GM18870 (cell line): ENCODE results near the gene KSR1.
"Not testable (repeated sequence)": the region's sequence is repeated elsewhere in the genome, so short reads cannot be mapped to it uniquely, and the experiment has no call there.

Source experiments
- ATAC-seq: cut with Tn5 transposase; IDR thresholded peaks from one replicate; pipeline ENCODE4 v1.9.1; 2021; ENCODE audit warnings: moderate library complexity; ENCODE audit not compliant: unreplicated experiment

The KSR1 gene

DNA sequence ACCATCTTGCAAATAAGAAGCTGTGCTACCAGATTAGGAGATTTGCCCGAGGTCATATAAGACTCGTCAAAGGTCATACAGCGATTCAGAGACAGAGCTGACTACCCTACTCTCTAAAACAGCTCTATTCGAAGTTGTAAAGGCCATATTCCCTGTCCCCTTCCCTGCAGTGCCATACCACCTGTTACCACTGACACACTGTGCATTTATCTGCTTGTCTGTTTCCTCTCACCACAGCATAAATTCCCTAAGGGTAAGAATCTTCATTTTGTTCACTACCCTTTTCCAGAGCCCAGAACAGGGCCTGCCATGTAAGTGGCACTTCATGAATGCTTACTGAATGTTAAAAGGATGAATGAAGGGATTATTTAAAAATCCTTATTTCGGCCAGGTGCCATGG, 3.4 kb upstream of the KSR1 start:
- ATAC-seq = no peak

DNA sequence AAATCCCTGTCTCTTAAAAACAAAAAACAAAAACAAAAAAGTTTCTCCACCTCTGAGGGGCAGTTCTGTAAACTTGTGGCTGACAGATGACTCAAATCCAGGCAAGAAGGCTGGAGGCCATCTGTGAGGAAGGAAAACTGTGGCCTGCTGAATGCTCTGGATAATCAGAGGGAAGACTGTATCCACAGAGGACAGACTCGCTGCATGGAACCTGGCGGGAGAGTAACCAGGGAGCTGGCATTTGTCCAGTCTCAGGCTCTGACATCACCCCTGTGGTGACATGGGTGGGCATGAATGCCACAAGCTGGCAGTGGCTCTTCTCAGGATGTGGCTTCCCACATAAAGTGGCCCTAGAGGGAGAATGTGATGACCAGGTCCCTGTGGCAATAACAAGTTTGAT, 2.8 kb upstream of the KSR1 start:
- no peak for ATAC-seq

DNA sequence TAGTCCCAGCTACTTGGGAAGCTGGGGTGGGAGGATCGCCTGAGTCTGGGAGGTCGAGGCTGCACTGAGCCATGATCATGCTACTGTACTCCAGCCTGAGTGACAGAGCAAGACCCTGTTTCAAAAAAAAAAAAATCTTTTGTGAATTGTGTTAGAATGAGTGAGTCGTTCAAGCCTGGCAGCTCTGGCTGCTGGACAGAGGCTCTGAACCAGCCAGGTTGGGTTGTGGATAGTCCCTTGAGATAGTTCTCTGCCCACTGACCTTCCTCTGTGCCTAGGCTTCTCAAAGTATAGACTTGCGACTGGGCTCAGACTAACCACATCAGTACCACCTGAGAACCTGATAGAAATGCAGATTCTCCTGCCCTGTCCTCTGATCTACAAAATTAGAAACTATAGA, 2.2 kb upstream of the KSR1 start:
- ATAC-seq = no peak

DNA sequence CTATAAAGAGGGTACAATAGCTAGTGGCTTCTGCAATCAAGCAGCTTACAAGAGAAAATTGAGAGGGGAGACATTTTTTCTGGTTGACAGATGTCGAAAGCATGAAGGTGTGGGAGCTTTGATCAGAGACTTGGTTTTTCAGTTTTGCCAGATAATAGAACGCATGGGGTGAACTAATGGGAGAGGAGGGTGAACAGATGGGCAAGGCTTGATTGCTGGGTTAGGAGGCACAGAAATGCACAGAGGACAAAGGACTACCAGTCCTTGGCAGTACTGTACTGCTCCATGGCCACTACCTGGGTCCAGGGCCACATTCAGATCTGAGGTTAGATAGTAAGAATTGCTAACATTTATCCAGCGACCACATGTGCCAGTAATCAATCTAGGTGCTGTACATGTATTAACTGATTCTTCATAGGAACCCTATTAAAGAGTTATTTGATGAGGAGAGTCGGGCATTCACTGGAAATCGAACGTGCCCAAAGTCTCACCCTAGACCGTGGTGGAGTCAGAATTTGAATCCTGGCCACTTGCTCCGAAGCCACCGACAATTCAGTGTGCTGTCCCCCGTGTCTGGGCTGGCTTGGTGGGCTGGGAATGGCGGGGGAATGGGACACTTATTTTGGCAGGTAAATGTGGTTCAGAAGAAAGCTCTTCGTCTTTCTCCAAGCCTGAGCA, 873 bp upstream of the KSR1 start:
- ATAC-seq = no peak

DNA sequence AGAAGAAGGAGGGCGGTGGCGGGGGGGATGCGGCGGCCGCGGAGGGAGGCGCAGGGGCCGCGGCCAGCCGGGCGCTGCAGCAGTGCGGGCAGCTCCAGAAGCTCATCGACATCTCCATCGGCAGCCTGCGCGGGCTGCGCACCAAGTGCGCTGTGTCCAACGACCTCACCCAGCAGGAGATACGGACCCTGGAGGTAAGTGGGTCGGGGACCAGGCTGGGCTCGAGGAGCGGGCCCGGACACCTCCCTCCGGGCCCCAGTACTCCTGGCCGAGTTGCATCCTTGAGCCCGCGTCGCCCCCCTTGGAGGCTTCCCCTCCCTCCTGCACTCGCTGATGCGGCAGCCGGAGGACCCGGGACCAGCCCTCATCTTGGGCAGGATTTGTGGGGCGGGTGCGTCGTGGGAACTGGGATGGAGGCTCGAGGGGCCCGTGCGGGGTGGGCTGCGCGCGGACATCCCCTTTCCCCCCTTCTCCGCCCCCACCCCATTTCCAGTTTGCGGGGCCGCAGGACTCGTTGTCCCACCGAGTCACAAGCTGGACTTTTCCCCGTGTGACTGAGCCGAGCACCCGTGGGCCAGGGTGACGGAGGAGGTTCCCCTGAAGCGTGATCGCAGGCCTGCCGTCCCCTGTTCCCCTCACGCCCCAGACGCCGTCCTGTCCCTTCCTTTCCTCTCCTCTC, 572 bp downstream of the KSR1 start:
- no peak for ATAC-seq

DNA sequence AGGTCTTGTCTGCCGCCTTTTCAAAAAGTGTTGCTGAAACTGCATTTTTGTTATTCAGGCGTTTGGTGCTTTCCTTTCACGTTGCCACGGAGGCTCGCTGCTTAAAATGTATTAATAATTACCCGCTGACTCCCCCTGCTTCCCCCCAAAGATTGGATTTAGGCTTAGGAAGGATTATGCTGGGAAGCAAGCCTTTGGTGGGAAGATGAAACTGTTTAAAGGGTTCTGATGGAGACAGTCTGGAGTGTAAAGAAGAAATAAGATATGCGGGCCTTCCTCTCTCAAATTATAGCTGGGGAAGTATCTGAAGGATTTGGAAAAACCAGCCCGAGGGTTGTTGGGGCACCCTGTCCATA, 1.1 kb downstream of the KSR1 start:
- ATAC-seq = no peak

DNA sequence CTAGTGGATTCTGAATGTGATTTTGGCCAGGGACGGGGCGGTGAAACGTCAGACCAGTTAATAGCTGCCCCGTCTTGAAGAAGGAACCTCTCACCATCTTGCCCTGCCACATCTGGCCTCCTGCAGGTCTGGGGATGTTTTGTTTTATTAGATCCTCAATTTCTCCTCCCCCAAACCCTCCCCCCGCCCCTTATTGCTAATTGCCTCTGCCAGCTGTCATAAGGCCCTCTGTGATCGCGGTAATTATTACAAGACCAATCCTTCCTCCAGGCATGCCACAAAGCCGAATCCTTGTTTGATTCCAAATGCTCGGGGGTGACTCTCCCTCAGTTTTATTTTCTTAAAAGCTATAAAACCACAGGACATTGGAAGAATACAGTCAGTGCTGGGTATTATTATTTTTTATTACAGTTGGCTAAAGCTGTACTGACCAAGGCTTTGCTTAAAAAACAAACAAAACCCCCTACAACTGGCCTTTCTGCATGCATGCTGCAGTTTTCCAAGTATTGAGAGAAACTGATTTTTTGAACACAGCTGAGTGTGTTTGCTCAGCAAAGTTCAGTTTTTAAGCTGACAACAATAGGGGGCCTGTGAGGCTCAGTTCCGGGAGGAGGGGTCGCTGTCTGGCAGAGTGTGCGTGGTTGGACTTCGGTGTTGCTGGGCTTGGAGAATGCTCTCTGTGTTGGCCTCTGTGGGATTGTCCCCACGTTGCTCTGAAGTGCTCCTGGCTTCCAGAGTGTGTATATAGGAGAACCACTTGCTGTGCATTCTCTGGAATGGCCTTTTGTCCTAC, 1.7 kb downstream of the KSR1 start:
- ATAC-seq = no peak

DNA sequence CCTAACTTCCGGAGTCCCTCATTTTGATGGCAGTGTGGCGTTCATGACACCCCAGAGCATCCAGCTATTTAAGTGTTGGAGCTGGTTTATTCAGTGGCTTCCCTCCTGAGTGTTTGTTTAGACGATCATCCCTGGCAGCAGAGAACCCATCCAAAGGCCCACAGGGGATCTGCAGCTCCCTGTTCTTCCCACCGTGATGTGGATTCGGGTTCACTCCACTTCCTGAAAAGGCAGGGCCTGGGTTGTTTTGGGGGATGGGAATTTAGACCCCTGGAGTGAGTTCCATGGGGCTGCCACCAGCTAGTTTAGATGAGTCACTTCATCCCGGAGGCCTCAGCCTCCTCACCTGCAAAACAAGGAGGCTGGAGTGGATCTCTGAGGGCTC, 2.3 kb downstream of the KSR1 start:
- no peak for ATAC-seq

DNA sequence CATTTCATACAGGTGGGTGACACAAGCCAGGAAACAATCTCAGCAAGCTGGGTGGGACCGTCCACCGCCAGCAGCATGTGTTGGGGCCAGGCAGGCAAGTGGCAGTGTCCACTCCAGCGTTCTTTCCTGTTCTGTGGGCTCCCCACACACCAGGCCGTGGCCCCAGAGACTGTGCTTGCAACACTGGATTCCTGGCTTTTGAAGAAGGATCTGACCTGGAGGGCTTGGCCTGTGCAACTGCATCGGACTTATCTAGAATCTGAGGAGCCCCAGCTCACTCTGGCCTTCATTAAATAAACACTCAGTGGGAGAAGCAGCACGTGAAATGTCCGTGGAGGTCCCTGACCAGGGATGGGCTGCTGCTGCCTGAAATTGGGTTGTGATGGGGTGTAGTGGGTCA, 3.2 kb downstream of the KSR1 start:
- ATAC-seq = no peak

DNA sequence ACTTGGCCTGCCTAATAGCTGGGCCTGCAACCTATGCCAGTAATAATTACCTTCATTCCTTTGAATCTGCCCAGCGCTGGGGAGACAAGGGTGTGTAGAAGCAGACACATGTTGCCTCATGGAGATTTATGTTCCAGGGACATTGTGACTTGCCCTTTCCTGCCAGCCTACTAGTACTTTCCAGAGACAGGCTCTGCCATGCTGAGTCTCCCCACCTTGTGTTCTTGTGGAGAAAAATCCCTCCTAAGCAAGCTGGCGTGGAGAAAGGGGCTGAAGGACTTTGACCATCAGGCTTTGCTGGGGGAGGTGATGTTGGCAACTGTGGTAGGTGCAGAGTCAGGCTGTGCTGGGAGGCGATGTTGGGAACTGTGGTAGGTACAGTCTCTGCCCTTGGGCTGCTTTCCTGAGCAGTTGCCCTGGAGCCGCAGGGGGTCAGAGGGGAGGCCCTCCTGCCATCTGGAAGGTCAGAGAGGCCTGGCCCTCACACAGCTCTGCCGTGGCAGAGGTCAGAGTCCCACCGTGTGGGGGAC, 4.0 kb downstream of the KSR1 start:
- ATAC-seq = no peak

DNA sequence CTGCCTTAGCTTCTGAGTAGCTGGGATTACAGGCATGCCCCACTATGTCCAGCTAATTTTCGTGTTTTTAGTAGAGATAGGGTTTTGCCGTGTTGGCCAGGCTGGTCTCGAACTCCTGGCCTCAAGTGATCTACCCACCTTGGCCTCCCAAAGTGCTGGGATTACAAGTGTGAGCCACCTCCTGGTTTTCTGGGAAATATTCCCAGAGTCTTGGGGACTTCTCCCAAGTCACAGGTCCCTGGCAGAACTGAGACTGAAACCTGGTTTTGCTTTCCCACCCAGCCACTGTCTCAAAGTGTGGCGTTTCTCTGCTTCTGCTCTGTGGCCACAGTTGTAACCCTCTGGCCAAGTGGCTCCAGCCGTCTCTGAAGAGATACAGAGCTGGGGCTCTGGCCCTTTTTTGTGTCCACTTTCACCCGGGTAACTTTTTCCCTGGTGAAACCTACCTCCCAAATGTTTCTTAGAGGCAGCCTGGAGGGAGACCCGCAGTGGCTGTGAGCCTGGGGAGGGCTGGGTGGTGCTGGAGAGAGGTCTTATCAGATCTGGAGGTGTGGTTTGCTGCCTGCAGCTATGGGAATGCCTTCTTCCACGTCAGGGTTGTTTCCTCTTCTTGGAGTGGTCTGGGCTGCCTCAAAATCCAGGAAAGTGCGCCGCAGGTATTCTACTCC, 5.1 kb downstream of the KSR1 start:
- ATAC-seq = no peak

DNA sequence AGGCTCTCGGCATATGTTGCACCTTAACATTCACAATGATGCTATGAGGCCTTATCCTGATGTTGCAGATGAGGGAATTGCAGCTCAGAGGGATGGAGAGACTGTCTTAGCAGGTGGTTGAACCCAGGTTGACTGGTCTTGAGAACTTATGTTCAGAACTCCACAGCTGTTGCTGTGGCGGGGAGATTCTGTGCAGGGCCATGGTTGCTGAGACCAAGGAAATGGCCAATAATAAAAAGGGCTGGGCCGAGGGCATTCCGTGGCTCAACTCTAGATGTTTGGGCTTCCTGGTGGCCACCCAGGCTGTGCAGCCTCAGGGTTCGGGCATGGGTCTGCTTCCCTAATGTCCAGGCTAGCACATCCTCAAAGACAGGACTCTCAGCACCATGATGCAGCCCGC, 5.9 kb downstream of the KSR1 start:
- no peak for ATAC-seq

DNA sequence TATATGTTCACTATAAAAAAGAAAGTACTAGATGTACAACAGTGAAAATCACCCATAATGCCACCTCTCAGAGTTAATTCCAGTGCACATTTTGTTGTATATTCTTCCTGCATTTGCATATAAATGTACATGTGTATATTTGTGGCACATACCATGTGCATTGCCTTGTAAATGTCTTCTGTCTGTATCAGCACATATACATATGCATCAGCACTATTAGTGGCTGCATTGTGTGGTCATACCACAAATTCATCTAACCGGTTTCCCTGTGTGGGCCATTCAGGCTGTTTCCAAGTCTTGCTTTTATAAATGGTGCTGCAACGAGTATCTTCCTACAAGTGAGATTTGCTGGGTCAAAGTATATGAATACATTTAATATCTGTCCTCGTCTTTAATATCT, 6.5 kb downstream of the KSR1 start:
- ATAC-seq = no peak

DNA sequence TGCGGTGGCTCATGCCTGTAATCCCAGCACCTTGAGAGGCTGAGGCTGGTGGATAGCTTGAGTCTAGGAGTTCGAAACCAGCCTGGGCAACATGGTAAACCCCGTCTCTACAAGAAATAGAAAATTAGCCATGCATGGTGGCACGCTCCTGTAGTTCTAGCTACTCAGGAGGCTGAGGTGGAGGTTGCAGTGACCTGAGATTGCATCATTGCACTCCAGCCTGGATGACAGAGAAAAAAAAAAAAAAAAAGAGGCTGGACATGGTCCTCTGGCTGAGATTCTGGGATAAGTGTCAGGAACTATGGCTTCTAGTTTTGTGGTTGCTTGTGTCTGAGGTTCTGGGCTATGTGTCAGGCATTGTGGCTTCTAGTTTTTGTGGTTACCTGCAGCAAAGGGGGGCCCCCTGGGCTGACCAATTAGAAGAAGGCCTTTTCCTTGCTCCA, 7.0 kb downstream of the KSR1 start:
- no peak for ATAC-seq

DNA sequence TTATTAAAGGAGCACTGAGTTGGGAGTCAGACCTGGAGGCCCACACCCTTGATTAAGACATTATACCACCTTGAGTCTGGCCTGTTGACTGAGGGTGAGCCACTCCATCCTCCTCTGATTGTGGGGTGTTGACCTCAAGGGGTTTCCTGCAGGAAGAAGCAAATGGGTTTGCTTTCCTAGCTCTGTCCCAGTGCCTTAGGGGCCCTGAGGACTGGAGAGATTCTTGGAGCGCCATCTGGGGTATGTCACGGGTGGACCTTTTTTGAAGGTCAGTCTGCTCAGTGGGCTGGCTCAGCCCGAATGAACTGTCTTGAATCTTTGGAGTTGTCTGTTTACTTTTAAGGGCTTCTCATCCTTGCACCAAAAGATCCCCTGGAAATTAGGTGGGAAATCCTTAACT, 7.8 kb downstream of the KSR1 start:
- not testable (repeated sequence) for ATAC-seq

DNA sequence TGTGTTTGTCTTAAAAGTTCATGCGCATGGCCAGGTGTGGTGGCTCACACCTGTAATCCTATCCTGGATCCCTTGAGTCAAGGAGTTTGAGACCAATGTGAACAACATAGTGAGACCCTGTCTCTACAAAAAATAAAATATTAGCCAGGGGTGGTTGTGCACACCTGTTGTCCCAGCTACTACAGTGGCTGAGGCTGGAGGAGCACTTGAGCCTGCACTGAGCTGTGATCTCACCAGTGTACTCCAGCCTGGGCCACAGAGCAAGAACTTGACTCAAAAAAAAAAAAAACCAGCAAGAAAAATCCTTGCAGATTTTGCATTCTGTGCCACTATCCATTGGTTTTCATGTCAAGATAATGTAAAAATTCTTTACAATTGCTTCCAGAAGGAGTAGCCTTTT, 8.2 kb downstream of the KSR1 start:
- no peak for ATAC-seq

DNA sequence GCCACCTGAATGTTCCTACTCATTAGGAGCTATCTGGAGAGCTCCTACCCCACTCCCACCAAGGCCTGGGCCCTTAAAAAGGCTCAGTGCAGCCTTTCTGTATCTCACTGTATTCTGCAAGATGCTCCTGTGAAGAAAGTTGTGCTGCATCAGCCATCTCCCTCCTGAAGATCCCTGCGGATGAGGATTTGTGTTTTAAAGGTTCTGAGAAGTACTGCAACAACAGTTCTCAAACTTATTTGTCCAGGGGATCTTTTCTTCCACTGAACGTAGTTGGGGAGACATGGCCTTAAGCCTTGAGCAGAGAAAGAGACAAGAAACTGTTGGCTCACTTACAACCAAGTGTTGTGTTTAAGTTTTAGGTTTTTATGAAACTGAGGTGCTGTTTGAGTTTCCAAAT, 9.6 kb downstream of the KSR1 start:
- ATAC-seq = not testable (repeated sequence)

DNA sequence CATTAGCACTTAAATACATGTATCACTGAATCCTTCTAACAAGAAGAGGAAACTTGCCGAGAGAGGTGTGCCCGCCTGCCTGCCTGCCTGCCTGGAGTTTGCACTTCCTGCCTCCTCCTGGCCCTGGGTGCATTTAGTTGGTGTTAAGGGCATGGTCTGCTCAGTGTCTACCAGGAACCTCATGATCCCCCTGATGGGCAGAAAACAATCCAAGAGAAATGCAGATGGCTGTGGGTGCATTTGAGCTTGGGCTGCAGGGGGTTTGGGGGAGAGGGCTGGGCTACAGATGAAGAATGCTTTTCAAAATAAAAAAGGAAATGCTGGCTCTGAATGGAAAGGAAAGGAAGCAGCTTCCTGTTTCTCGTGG, 10.1 kb downstream of the KSR1 start:
- ATAC-seq = no peak

DNA sequence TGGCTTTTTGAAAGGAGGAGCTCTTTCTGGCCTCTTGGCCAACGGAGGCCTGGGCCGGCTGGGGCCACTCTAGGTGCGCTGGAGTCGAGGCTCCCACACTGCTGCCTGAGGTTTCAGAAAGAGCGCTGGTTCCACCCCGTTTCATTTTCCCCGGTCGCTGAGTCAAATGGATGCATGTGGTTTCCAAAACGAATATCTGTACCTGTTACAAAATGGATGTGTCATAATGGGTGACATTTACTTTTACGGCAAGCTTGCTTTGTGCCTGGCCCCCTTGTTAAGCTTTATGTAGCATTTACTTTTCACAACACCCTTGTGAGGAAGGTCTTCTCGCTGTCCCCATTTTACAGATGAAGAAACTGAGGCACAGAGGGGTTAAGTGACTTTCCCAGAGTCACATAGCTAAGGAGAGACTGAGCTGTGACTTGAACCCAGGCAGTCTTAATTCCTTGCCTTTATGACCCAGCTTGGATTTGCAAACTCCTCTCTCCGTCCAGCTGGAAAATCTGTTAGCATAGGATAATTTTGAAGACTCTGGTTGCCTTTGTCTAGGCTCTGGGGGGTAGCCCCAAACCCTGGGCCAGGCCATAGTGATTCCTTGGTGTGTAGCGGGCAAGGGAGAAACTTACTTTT, 10.6 kb downstream of the KSR1 start:
- peak; percentile 60 for ATAC-seq

DNA sequence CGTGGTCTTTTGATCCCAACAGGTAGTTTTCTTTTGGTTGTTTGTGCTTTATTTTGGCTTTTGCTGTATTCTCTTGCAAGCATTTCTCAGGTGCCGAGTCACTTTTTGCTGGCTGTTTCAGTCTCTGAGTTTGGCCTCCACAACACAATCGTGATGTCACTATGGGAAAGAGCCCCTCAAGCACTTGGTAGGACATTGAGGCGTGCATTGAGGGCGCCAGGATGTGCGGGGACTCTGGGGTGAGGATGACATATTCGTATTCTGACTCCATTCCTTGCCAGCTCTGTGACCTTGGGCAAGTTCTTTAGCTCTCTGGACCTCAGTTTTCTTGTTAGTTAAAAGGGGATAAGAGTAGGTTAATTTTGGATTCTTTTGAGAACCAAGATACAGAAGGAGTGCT, 13.0 kb downstream of the KSR1 start:
- no peak for ATAC-seq
